GM19240 (cell line): ENCODE measurements around the gene VWCE.
"Not testable (repeated sequence)": the region's sequence is repeated elsewhere in the genome, so short reads cannot be mapped to it uniquely, and the experiment has no call there.

Source experiments
- DNase-seq: peaks from one replicate; pipeline ENCODE4 v3.0.0; 2011; ENCODE audit warnings: low spot score; ENCODE audit not compliant: insufficient read length

The VWCE gene

GRCh38 chr11:61212202-61212601 lies 82.9 kb downstream of the VWCE start:
- not testable (repeated sequence) for DNase-seq

- DNase-seq: not testable (repeated sequence)
Measured at GRCh38 chr11:61211327-61211952, 83.7 kb downstream of the VWCE start.

GRCh38 chr11:61210629-61211028 lies 84.5 kb downstream of the VWCE start:
- DNase-seq: not testable (repeated sequence)
